HG02970 (cell line): ENCODE results near the gene GTF2IRD1.
"Not testable (repeated sequence)": the region's sequence is repeated elsewhere in the genome, so short reads cannot be mapped to it uniquely, and the experiment has no call there.

Source experiments
- ATAC-seq: cut with Tn5 transposase; IDR thresholded peaks from one replicate; pipeline ENCODE4 v1.9.1; 2021; ENCODE audit warnings: mild to moderate bottlenecking, moderate library complexity, moderate number of reproducible peaks; ENCODE audit not compliant: unreplicated experiment, low FRiP score

Gene GTF2IRD1, protein sequence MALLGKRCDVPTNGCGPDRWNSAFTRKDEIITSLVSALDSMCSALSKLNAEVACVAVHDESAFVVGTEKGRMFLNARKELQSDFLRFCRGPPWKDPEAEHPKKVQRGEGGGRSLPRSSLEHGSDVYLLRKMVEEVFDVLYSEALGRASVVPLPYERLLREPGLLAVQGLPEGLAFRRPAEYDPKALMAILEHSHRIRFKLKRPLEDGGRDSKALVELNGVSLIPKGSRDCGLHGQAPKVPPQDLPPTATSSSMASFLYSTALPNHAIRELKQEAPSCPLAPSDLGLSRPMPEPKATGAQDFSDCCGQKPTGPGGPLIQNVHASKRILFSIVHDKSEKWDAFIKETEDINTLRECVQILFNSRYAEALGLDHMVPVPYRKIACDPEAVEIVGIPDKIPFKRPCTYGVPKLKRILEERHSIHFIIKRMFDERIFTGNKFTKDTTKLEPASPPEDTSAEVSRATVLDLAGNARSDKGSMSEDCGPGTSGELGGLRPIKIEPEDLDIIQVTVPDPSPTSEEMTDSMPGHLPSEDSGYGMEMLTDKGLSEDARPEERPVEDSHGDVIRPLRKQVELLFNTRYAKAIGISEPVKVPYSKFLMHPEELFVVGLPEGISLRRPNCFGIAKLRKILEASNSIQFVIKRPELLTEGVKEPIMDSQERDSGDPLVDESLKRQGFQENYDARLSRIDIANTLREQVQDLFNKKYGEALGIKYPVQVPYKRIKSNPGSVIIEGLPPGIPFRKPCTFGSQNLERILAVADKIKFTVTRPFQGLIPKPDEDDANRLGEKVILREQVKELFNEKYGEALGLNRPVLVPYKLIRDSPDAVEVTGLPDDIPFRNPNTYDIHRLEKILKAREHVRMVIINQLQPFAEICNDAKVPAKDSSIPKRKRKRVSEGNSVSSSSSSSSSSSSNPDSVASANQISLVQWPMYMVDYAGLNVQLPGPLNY

DNA sequence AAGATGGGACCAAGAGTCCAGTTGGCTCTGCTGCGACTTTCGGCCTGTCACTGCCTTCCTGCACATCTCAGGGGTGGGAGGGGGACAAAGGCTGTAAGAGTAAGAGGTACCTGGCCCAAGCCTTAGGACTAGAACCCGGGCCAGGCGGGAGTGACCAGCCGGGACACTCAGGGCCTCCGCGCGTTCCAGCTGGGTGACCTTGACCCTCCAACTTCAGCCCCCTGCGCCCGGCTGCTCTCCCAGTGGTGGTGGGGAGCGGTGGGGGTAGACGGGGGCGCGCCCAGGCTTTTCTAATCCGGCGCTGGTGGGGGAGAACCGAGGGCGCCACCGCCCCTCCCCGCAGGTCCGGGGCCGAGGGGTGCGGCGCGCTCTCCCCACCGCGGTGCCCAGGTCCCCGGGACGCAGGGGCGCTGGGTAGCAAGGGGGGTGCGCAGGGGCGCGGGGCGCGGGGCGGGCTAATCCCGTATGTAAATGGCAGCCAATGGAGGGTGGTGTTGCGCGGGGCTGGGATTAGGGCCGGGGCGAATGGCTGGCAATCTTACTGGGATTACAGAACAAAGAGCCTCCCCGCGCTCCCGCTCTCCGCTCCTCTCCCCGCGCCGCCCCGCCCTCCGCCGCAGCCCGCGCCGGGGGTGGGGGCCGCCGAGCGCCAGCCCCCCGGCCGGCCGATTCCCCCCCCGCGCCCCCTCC, at the start of gene GTF2IRD1:
Gene GTF2IRD1, plus strand, starts transcription at position 585 of the 690 bp plus-strand sequence. CDS start 54,175 bp downstream, outside the sequence.
- ATAC-seq = no peak

DNA sequence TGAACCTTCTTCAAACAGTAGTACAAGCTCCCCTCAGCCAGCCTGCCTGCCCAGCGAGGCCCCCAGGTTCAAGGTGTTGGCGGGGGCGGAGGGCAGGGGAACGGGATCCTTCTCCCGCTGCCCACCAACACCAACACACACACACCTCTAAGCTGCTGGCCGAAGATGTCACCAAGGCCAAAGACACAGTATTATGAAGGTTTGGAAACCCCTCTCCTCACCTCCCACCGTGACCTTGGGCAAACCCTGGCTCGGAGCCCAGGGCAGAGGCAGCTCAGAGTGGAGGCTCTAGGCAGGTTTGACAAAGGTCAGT, 49.4 kb upstream of the GTF2IRD1 start:
- ATAC-seq = no peak

DNA sequence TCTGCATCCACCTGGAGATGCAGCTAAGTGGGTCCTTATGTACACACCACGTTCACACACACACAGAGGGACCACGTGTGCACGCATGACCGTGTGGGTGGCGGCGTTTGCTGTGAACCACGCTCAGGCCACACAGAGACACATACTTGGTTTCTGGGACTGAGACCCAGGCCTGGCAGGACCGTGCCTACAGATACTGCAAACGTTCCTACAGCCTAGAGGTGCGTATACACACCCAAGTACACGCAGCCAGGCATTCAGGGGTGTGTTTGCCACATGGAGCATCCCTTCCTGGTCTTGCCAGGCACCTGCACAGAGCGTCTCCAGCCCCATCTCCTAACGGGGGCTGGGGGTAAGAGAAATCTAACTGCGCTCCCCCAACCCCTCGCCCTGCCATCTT, 49.0 kb upstream of the GTF2IRD1 start:
- no peak for ATAC-seq

DNA sequence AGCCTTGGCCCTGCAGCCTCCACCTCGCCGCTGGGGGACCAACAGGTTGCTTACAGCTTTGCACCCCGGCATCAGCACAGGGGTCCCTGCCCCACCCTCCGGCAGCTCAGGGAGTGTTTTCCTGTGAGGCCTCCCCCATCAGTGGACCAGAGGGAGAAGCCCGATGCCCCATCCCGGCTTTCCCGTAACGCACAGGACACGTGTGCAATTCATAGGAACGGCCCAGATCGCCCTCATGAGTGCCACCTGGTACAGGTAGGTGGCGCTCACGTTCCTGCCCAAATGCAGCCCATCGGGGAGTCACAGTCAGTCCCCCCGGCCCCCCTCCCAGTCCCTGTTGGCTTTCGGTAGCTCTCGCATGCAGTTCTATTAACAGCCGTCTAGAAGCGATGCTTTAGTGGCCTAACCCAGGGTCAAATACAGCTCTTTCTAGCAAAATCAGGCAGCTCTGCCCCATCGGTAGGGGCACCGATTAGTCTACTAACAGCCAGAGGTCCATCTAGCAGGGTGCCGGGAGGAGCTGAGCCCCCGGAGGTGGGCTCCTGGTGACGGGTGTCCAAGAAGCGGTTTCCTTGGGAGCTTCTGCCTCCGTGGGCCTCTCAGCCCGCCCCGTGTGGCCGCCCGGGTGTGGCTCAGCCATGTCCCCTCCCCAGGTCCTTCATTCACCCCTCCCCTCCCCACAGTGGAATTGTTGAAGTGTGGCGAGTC, 48.4 kb upstream of the GTF2IRD1 start:
- ATAC-seq = no peak

DNA sequence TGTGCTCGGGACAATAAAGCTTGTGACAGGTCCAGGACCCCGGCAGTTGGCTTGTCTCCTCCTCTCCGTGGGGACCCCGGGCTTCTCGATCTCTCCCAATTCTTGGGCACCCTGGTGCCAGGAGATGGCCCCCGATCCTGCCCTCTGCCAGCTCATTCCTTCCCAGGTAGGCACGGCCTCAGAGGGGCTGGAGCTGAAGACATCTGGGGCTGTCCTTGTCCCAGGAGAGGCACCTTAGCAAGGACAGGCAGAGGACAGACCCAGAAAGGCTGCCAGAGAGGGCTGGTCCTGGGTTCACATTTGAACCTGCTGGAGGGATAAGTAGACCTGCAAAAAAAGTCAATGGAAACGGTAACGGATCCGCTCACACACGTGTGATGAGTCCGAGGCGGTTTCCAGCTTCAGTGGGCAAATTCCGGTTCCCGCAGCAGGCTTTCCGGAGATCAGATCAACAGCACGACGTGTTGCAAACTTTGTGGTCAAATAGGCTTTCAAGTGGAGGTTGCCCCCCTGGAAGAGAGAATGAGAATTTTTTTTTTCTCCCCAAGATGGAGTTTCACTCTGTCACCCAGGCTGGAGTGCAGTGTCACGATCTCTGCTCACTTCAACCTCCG, 47.7 kb upstream of the GTF2IRD1 start:
- ATAC-seq = no peak

DNA sequence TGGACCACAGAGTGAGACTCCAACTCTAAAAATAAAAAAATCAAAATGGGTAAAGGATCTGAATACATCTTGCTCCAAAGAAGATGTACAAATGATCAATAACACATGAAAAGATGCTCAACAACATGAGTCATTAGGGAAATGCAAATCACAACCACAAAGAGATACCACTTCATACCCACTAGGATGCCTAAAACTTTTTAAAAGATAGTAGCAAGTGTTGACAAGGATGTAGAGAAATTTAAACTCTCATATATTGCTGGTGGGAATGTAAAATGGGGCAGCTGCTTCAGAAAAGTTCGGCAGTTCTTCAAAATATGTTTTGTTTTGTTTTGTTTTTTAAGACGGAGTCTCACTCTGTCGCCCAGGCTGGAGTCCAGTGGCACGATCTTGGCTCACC, 45.7 kb upstream of the GTF2IRD1 start:
- no peak for ATAC-seq

DNA sequence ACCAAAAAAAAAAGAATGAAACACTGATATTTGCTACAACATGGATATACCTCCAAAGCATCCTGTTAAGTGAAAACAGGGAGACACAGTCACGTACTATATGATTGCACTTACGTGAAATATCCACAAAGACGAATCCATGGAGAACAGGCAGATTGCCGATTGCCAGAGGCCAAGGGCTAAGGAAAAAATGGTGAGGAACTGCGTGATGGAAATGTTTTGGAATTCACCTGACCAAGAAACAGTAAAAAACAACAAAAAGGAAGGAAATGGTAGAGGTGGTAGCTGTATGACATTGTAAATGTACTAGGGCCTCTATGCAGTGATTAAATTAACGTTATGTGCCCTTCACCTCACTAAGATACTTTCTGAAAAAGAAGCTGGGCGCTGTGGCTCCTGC, 44.1 kb upstream of the GTF2IRD1 start:
- no peak for ATAC-seq

DNA sequence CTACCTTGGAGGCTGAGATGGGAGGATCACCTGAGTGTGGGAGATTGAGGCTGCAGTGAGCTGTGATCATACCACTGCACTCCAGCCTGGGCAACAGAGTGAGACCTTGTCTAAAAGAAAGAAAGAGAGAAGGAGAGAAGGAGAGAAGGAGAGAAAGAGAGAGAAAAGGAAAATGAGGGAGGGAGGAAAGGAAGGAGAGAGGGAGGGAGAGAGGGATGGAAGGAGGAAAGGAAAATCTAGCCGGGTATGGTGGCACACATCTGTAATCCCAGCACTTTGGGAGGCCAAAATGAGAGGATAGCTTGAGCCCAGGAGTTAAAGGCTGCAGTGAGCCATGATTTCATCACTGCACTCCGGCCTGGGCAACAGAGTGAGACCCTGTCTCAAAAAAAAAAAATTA, 42.9 kb upstream of the GTF2IRD1 start:
- ATAC-seq = no peak

DNA sequence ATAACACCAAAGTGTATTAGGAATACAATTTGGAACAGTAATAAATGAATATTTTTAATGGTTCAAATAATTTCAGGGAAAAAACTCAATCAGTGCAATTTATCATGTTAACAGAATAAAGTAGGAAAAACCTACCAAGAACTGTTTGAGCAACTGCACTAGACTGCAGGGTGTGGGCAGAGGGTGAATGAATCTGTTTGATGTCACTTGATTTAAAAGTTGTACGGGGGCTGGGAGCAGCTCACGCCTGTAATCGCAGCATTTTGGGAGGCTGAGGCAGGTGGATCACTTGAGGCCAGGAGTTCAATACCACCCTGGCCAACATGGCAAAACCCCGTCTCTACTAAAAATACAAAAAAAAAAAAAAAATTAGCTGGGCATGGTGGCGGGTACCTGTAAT, 42.1 kb upstream of the GTF2IRD1 start:
- ATAC-seq = not testable (repeated sequence)

DNA sequence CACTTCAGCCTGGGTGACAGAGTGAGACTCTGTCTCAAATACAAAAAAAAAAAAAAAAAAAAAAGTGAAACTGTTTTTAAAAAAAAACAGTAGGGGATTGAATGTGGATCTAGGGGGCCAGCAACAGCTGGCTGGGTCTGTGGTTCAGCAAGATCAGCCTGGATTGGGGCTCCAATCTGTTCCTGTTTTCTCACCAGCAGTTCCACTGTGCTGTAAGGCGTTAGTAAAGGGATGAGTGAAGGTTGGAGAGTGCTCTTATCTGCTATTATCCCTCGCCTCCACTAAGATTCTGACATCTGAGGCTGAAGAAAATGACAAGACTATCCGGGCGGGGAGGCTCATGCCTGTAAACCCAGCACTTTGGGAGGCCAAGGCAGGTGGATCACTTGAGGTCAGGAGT, 41.6 kb upstream of the GTF2IRD1 start:
- ATAC-seq = no peak

DNA sequence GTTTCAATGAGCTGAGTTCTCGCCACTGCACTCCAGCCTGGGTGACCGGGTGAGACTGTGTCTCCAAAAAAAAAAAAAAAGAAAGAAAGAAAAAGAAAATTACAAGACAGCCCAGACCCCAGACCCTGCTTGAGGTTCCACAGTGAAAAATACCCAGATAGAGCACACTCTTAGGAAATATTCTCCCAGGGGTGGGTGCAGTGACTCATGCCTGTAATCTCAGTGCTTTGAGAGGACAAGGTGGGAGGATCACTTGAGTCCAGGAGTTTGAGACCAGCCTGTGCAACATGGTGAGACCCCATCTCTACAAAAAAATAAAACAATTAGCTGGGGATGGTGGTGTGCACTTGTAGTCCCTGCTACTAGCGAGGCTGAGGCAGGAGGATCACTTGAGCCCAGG, 41.1 kb upstream of the GTF2IRD1 start:
- ATAC-seq = no peak

DNA sequence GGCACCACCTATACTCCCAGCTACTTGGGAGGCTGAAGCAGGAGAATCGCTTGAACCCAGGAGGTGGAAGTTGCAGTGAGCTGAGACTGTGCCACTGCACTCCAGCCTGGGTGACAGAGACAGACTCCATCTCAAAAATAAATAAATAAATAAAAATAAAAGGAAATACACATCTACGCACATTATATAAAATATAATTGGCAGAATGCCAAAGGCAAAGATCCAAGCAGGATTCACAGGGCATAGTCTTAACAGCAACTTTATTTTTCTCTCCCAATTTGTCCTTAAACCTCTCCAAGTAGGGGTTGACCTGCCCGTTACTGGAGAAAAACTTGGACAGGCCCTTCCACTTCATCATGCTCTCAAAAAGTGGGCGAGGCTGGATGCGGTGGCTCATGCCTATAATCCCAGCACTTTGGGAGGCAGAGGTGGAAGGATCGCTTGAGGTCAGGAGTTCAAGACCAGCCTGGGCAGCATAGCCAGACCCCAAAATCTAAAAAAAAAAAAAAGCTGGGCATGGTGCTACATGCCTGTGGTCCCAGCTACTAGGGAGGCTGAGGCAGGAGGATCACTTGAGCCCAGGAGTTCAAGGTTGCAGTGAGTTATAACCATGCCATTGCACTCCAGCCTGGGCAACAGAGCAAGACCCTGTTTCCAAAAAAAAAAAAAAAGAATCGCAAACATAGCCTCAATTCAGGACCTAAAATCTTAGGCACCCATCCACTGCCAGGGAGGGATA, 38.9 kb upstream of the GTF2IRD1 start:
- ATAC-seq = not testable (repeated sequence)

DNA sequence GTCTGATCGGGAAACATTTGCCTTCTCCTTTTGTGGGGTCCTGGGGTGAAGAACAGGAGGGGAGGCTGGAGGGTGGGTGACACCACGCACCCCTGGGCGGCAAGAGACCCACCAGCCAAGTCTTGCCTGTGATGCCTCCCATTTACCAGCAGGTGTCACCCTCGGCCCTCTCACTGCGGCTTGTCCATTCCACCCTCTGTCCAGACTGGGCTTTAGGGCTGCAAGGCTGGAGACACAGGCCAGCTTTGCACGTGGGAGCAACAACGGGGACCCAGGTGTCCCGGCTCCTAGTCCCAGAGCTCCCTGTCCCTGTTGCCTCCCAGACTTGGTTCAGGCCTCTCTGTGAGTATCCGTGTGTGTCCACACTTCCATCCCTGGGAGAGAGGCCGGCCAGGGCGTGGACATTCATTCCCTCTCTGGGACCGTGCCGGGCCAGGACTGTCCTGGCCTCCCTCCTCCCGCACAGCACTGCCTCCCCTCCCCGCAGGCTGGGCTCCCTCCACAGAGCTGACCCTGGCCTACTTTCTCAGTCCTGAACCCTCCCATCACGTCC, 36.2 kb upstream of the GTF2IRD1 start:
- no peak for ATAC-seq

DNA sequence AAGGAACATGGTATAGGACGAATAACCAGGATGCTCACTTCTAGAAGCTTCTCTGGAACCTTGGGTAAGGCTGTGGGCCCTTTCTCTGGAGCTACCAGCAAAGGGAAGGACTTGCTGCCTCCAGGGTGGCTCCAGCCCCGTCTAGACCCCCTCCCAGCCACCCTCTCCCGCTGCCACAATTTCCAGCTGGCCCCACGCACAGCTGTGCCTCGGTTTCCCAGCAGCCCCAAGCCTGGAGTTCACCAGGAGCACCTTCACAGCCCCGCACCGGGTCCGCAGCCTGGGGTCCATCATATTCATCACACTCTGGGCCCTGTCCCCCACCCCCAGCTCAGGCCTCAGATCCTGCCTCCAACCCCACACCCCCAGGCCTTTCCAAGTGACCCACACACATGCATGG, 35.6 kb upstream of the GTF2IRD1 start:
- no peak for ATAC-seq

DNA sequence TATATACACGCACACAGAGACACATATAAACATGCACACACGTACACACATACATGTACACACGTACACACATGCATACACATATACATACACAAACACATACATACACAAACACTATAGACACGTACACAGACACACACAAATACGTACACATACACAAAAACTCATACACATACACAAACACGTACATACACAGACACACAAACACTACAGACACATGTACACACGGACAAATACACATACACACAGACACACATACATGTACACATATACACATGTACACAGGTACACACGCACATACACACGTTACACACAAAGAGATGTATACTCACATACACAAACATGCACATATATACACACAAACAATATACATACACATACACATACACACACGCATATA, 35.2 kb upstream of the GTF2IRD1 start:
- ATAC-seq = no peak

DNA sequence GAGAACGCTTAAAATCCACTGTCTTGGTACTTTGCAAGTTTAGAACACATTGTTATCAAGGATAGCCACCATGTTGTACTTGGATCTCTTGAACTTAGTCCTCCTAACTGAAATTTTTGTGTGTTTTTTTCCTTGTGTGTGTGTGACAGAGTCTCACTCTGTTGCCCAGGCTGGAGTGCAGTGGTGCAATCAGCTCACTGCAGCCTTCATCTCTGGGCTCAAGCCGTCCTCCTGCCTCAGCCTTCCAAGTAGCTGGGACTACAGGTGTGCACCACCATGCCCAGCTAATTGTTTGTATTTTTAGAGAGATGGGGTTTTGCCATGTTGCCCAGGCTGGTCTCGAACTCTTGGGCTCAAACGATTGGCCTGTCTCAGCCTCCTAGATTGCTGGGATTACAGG, 34.5 kb upstream of the GTF2IRD1 start:
- ATAC-seq = not testable (repeated sequence)

DNA sequence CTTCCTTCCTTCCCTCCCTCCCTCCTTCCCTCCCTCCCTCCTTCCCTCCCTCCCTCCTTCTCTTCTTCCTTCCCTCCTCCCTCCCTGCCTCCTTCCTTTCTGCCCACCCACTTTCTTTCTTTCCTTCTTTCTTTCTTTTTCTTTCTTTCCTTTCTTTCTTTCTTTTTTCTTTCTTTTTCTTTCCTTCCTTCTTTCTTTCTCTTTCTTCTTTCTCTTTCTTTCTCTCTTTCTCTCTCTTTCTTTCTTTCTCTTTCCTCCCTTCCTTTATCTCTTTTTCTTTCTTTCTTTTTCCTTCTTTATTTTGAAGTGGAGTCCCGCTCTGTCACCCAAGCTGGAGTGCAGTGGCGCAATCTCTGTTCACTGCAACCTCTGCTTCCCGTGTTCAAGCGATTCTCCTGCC, 33.7 kb upstream of the GTF2IRD1 start:
- ATAC-seq = no peak

DNA sequence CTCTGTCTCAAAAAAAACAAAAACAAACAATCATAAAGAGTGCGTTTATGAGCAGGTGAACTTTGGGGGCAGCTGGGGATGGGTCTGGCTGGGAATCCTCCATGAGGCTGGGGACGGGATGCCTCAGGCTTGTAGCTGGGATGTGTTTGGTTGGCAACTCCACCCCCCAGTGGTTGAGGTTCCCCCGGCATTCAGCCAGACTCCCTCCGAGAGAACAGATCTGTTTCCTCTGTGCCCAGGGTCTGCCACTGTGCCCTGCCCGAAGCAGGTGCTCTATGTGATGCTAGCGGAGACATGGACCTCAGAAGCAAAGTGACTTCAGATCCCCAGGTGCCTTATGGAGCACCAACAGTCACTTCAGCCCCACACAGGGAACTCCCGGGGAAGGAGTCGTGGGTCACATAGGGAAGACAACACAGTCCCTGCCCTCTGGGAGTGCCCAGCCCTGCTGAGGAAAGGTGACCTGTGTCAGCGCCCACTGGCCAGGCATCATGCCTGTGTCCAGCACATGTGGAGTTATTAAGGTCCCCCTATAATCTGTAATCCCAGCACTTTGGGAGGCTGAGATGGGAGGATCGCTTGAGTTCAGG, 29.3 kb upstream of the GTF2IRD1 start:
- no peak for ATAC-seq

DNA sequence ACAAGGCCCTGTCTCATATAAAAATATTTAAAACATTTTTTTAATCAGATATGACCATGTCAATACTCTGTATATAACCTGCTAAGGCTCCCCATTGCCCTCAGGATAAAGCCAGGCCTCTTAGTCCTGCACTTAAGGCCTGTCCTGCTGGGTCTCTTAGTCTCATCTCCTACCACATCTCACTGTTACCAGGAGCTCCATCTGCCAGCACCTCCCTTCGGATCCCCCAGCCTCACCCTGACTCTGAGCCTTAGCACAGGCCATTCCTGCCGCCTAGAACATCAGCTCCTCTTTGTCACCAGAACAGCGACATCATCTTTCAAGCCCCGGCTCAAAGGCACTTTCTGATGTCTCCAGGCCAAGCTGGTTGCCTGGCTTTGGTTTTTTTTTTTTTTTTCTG, 25.7 kb upstream of the GTF2IRD1 start:
- ATAC-seq = no peak
